ENCODE data around the gene FOXC1.

The FOXC1 gene

DNA sequence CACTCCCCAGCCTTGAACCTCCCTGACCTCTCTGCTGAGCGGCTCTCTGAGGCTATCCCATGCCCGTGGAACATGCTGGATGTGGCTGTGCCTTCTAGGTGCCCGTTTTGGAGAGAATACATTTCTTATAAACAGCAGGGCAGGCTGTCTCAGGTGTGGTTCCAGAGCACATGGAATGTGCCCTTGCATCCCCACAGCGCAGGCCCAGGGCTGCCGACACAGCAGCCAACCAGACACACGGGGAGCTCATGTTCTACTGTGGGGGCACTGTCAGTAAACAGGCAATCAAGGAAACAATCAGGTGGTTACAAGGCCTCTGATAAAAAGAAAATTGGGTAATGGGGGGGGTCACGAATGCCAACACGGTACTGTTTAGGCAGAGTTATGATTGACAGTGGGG lies 30.8 kb downstream of the FOXC1 start:
- no peak for DNase-seq (ENCODE audit: low read depth in 2 of 2, low spot score in 1 of 2)

DNA sequence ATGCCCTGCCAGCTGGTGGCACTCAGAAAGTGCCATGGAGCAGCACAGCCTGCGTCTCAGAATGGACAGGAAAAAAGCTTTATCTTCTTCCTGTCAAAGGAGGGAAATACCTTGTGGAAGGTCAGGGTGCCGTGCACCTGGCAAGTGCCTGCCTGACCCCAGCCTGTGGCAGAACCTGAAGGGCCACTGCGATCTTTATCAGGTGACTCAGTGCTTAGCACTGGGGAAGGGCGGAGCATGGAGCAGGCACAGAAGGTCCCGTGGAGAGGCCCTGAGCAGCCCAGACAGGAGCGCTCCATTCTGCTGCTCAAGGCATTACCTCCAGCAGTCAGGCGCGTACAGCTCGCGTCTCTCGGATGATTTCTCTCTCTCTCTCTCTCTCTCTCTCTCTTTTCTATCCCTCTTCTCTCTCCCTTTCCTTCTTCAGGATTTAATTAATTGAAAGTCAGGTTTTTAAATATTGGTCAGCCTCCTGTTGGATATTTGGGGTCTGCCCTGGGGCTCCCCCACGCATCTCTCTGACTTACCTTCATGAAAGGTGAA lies 31.7 kb downstream of the FOXC1 start:
- no peak for DNase-seq (ENCODE audit: low read depth in 2 of 2, low spot score in 1 of 2)

DNA sequence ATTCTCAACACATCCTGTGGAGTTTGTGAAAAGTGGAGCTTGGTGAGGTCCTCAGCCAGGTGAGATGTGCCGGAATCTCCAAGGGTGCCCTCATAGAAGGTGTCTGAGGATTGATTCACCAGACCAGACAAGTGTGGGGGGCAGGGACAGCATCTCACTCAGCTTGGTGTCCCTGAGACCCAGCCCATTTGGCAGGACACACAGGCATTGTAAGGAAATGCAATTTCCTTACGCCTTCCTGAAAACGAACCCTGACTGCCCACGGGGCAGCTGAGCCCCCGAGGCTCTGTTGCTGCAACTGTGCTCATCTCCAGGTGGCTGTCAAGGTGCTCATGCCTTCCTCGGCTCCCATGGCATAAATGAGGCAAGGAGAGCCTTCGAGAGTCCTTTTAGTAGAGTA lies 33.4 kb downstream of the FOXC1 start:
- DNase-seq (ENCODE audit: low read depth in 2 of 2, low spot score in 1 of 2), result no peak

GRCh38 chr6:1643830-1644445 lies 34.2 kb downstream of the FOXC1 start:
- no peak for DNase-seq (ENCODE audit: low read depth in 2 of 2, low spot score in 1 of 2)

DNA sequence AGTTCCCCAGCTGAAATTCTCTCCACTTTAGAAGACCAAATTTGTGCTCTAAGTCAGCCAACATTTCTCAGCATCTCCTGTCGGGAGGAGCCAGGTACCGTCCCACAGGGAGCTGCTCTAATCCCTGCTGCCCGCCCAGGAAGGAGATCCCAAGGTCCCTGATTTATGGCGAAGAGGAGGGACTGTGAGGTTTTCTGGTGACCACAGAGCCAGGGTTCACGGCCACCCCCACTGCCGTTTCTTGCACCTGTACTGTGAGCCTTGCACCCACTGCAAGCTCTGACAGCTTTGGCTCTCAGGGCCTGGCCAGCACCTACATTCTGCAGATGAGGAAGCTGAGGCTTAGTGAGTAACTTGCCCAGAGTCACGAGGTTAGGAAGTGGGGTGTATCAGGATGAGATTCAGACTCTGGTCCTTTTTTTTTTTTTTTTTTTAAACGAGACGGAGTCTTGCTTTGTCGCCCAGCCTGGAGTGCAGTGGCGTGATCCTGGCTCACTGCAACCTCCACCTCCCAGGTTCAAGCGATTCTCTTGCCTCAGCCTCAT lies 34.9 kb downstream of the FOXC1 start:
- DNase-seq (ENCODE audit: low read depth in 2 of 2, low spot score in 1 of 2), result no peak

GRCh38 chr6:1645466-1646185 lies 35.9 kb downstream of the FOXC1 start:
- no peak for DNase-seq (ENCODE audit: low read depth in 2 of 2, low spot score in 1 of 2)

DNA sequence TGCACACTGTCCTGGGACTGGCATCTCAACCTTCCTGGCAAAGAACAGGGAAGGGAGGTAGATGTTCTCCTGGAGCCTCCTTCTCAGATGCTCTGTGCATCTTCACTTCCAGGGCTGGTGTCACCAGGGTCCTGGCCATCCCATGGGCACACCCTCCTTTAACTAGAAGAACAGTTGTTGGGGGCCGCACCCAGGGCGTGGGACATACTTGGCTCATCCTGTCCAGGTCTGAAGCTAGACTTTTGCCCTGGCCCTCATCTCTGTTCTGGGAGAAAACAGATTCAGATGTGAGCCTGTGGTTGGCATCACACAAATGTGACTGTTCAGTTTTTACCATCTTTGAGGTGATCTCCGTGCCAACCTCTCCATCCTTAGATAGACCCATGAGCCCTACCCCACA lies 41.6 kb downstream of the FOXC1 start:
- no peak for DNase-seq (ENCODE audit: low read depth in 2 of 2, low spot score in 1 of 2)

DNA sequence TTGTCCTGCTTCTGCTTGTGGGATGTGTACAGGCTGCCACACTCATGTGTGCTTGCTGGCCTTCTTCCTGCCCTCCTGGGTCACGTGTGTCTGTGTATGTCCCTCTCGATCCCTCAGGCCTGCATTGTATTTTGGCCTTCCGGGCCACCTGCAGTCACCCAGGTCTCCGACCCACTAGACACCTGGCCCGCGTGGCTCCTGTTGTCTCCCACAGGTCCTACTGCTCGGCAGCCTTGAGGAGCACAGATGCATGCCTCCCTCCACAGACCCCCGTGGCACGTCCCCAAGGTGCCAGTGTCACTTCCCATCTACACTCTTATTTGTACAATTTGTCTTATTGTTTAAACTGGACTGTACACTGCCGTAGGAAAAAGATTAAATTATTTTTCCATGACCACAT lies 43.1 kb downstream of the FOXC1 start:
- DNase-seq (ENCODE audit: low read depth in 2 of 2, low spot score in 1 of 2), result no peak

GRCh38 chr6:1654054-1654453 lies 44.3 kb downstream of the FOXC1 start:
- no peak for DNase-seq (ENCODE audit: low read depth in 2 of 2, low spot score in 1 of 2)

DNA sequence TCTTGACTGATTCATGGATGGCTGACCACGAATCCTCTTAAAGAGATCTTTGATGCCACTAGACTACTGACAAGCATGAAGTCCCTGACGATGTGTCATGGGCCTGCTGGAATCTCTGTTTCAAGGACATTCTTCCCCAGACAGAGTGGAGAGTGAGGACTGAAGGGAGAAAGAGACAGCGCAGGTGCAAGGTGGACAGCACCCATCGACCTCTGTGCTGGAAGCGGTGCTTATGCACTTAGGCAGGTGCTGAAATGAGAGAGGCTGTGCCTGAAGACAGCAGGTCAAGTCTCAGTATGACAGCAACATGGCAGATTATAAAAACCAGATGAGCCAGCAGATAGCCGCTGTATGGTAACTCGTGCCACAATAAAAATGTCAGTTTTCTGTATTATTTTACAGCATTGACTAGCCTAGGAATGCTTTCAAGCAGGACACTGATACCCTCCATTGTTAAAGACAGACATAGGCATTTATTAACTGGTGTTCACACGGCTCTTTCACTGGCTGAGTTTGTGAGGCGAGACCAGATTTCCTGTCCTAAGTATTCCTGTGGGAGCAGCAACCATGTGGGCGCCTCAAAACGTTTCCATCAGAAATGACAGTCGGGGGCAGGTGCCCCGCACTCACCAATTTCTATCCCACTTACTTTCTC lies 47.5 kb downstream of the FOXC1 start:
- no peak for DNase-seq (ENCODE audit: low read depth in 2 of 2, low spot score in 1 of 2)

GRCh38 chr6:1657771-1658165 lies 48.1 kb downstream of the FOXC1 start:
- DNase-seq (ENCODE audit: low read depth in 2 of 2, low spot score in 1 of 2), result no peak

GRCh38 chr6:1658212-1659005 lies 48.7 kb downstream of the FOXC1 start:
- no peak for DNase-seq (ENCODE audit: low read depth in 2 of 2, low spot score in 1 of 2)

GRCh38 chr6:1659816-1660215 lies 50.1 kb downstream of the FOXC1 start:
- no peak for DNase-seq (ENCODE audit: low read depth in 2 of 2, low spot score in 1 of 2)

- no peak for DNase-seq (ENCODE audit: low read depth in 2 of 2, low spot score in 1 of 2)
Observed at GRCh38 chr6:1662534-1662933, 52.8 kb downstream of the FOXC1 start.
